ENCODE results near the gene BCL7B.

BCL7B gene

GRCh38 chr7:73557397-73558257 lies at the start of gene BCL7B:
Gene BCL7B (minus strand): TSS chr7:73557690. CDS start chr7:73557578, 112 bp downstream.
- H3K9me3 Mint-ChIP-seq, result no peaks in the 10 kb centered on the region
- peak within 1 kb of the TSS; percentile 89 for H3K4me3 Mint-ChIP-seq
- peaks cover 7% of the 10 kb centered on the region for H3K36me3 Mint-ChIP-seq (ENCODE audit: low read depth)
- H3K27me3 Mint-ChIP-seq (ENCODE audit: low read depth), result no peaks in the 10 kb centered on the region
- H3K27ac Mint-ChIP-seq, result peak within 1 kb of the TSS; percentile 95
- peaks cover 22% of the 10 kb centered on the region for H3K4me1 Mint-ChIP-seq (ENCODE audit: low read depth)

GRCh38 chr7:73605601-73606220 lies 48.2 kb upstream of the BCL7B start:
- H3K4me3 Mint-ChIP-seq, result no peak overlapping the region
- no peak overlapping the region for H3K27ac Mint-ChIP-seq
- no peaks in the 10 kb centered on the region for H3K4me1 Mint-ChIP-seq (ENCODE audit: low read depth)
- H3K36me3 Mint-ChIP-seq (ENCODE audit: low read depth), result no peaks in the 10 kb centered on the region
- H3K27me3 Mint-ChIP-seq (ENCODE audit: low read depth), result peaks cover 14% of the 10 kb centered on the region
- no peaks in the 10 kb centered on the region for H3K9me3 Mint-ChIP-seq

GRCh38 chr7:73602721-73603651 lies 45.5 kb upstream of the BCL7B start:
- Mint-ChIP-seq H3K27ac (no peak overlapping the region), H3K27me3 (ENCODE audit: low read depth) (peaks cover 11% of the 10 kb centered on the region), H3K4me3 (no peak overlapping the region), H3K36me3 (ENCODE audit: low read depth) (no peaks in the 10 kb centered on the region), H3K4me1 (ENCODE audit: low read depth) (no peaks in the 10 kb centered on the region), H3K9me3 (no peaks in the 10 kb centered on the region)

- no peak overlapping the region for H3K4me3 Mint-ChIP-seq
- peaks cover 9% of the 10 kb centered on the region for H3K27me3 Mint-ChIP-seq (ENCODE audit: low read depth)
- no peak overlapping the region for H3K27ac Mint-ChIP-seq
- H3K36me3 Mint-ChIP-seq (ENCODE audit: low read depth), result no peaks in the 10 kb centered on the region
- H3K9me3 Mint-ChIP-seq, result no peaks in the 10 kb centered on the region
- no peaks in the 10 kb centered on the region for H3K4me1 Mint-ChIP-seq (ENCODE audit: low read depth)
These were observed 42.4 kb upstream of the BCL7B start for GRCh38 chr7:73599916-73600315.

- Mint-ChIP-seq H3K27ac (no peak overlapping the region), H3K36me3 (ENCODE audit: low read depth) (no peaks in the 10 kb centered on the region), H3K4me1 (ENCODE audit: low read depth) (no peaks in the 10 kb centered on the region), H3K4me3 (no peak overlapping the region), H3K27me3 (ENCODE audit: low read depth) (peaks cover 8% of the 10 kb centered on the region), H3K9me3 (no peaks in the 10 kb centered on the region)
These were observed 41.8 kb upstream of the BCL7B start for GRCh38 chr7:73599151-73599882.

GRCh38 chr7:73597978-73598782 lies 40.7 kb upstream of the BCL7B start:
- no peak overlapping the region for H3K27ac Mint-ChIP-seq
- H3K9me3 Mint-ChIP-seq, result no peaks in the 10 kb centered on the region
- H3K27me3 Mint-ChIP-seq (ENCODE audit: low read depth), result peaks cover 8% of the 10 kb centered on the region
- H3K4me1 Mint-ChIP-seq (ENCODE audit: low read depth), result no peaks in the 10 kb centered on the region
- H3K4me3 Mint-ChIP-seq, result no peak overlapping the region
- H3K36me3 Mint-ChIP-seq (ENCODE audit: low read depth), result no peaks in the 10 kb centered on the region

GRCh38 chr7:73596191-73597065 lies 38.9 kb upstream of the BCL7B start:
- Mint-ChIP-seq H3K27me3 (ENCODE audit: low read depth) (peaks cover 8% of the 10 kb centered on the region), H3K36me3 (ENCODE audit: low read depth) (no peaks in the 10 kb centered on the region), H3K4me1 (ENCODE audit: low read depth) (no peaks in the 10 kb centered on the region)

GRCh38 chr7:73595358-73595757 lies 37.9 kb upstream of the BCL7B start:
- H3K4me3 Mint-ChIP-seq, result no peak overlapping the region
- peaks cover 8% of the 10 kb centered on the region for H3K27me3 Mint-ChIP-seq (ENCODE audit: low read depth)
- no peaks in the 10 kb centered on the region for H3K9me3 Mint-ChIP-seq
- no peaks in the 10 kb centered on the region for H3K4me1 Mint-ChIP-seq (ENCODE audit: low read depth)
- no peaks in the 10 kb centered on the region for H3K36me3 Mint-ChIP-seq (ENCODE audit: low read depth)
- no peak overlapping the region for H3K27ac Mint-ChIP-seq

More at GRCh38 chr7:73596191-73597065, 38.9 kb upstream of the BCL7B start:
- Mint-ChIP-seq H3K4me3 (no peak overlapping the region), H3K27ac (no peak overlapping the region), H3K9me3 (no peaks in the 10 kb centered on the region)

GRCh38 chr7:73593207-73594045 lies 35.9 kb upstream of the BCL7B start:
- H3K4me3 Mint-ChIP-seq, result no peak overlapping the region
- peaks cover 8% of the 10 kb centered on the region for H3K27me3 Mint-ChIP-seq (ENCODE audit: low read depth)
- H3K4me1 Mint-ChIP-seq (ENCODE audit: low read depth), result no peaks in the 10 kb centered on the region
- no peaks in the 10 kb centered on the region for H3K9me3 Mint-ChIP-seq
- no peaks in the 10 kb centered on the region for H3K36me3 Mint-ChIP-seq (ENCODE audit: low read depth)
- H3K27ac Mint-ChIP-seq, result no peak overlapping the region

GRCh38 chr7:73586911-73587310 lies 29.4 kb upstream of the BCL7B start:
- Mint-ChIP-seq H3K27me3 (ENCODE audit: low read depth) (no peaks in the 10 kb centered on the region), H3K36me3 (ENCODE audit: low read depth) (no peaks in the 10 kb centered on the region), H3K9me3 (no peaks in the 10 kb centered on the region), H3K4me3 (no peak overlapping the region), H3K27ac (no peak overlapping the region), H3K4me1 (ENCODE audit: low read depth) (peaks cover 5% of the 10 kb centered on the region)

- Mint-ChIP-seq H3K27me3 (ENCODE audit: low read depth) (no peaks in the 10 kb centered on the region), H3K4me3 (no peak overlapping the region), H3K9me3 (no peaks in the 10 kb centered on the region), H3K4me1 (ENCODE audit: low read depth) (peaks cover 8% of the 10 kb centered on the region), H3K36me3 (ENCODE audit: low read depth) (no peaks in the 10 kb centered on the region), H3K27ac (no peak overlapping the region)
These were observed 27.7 kb upstream of the BCL7B start for GRCh38 chr7:73585196-73585595.

GRCh38 chr7:73582664-73583202 lies 25.2 kb upstream of the BCL7B start:
- no peaks in the 10 kb centered on the region for H3K27me3 Mint-ChIP-seq (ENCODE audit: low read depth)
- no peak overlapping the region for H3K27ac Mint-ChIP-seq
- no peak overlapping the region for H3K4me3 Mint-ChIP-seq
- peaks cover 14% of the 10 kb centered on the region for H3K4me1 Mint-ChIP-seq (ENCODE audit: low read depth)
- H3K36me3 Mint-ChIP-seq (ENCODE audit: low read depth), result peaks cover 6% of the 10 kb centered on the region
- no peaks in the 10 kb centered on the region for H3K9me3 Mint-ChIP-seq
